Peyer's patch (tissue), 4 donors: Measurements from ENCODE around the gene BTBD17.

Experiments
- CTCF ChIP-seq, 6 experiments: fragments of 450-650 bp in 4 of 6; fragments of 200-600 bp in 2 of 6; sonication (generic) in 1 of 6; IDR thresholded peaks; one replicate each; pipeline ENCODE4 v1.5.1; 2017 to 2019; ENCODE audit warnings: antibody characterized with exemption in 6 of 6, mild to moderate bottlenecking in 3 of 6, moderate library complexity in 1 of 6
- POLR2A ChIP-seq, 2 donors: fragments of 450-650 bp; IDR thresholded peaks; one replicate each; pipeline ENCODE4 v1.5.1; 2017; ENCODE audit warnings: antibody characterized with exemption in 2 of 2, mild to moderate bottlenecking in 2 of 2, moderate library complexity in 2 of 2

- TF ChIP-seq POLR2A (IDR thresholded peaks at IDR 0.05) (no peak), CTCF (IDR thresholded peaks at IDR 0.05) (no peak)
Measured at GRCh38 chr17:74353446-74354060, 8.1 kb downstream of the BTBD17 start.
